Astrocyte of the hippocampus (primary cell): ENCODE measurements around the gene SP6.

ENCODE experiments used
- DNase-seq: peaks from one replicate; pipeline ENCODE4 v3.0.0; 2011; ENCODE audit warnings: low read depth, low spot score

Gene SP6

GRCh38 chr17:47836601-47837000, 14.4 kb downstream of the SP6 start:
- no peak for DNase-seq

GRCh38 chr17:47834756-47835155, 16.2 kb downstream of the SP6 start:
- DNase-seq: no peak

GRCh38 chr17:47831934-47832327, 19.0 kb downstream of the SP6 start:
- DNase-seq: no peak

- DNase-seq: peak; percentile 98
Observed at GRCh38 chr17:47831003-47831933, 19.7 kb downstream of the SP6 start, which contains the start of the genes LRRC46 and MRPL10. LRRC46 (plus strand) TSS chr17:47831670; CDS start chr17:47831990, 320 bp downstream. MRPL10 (minus strand) TSS chr17:47831541; CDS start chr17:47831511, 30 bp downstream.

- DNase-seq: no peak
Observed at GRCh38 chr17:47830396-47831002, 20.5 kb downstream of the SP6 start.

- DNase-seq: no peak
Observed at GRCh38 chr17:47829870-47830269, 21.1 kb downstream of the SP6 start.

GRCh38 chr17:47823519-47823918, 27.4 kb downstream of the SP6 start:
- no peak for DNase-seq

GRCh38 chr17:47822785-47823184, 28.2 kb downstream of the SP6 start:
- no peak for DNase-seq

GRCh38 chr17:47821424-47822391, 29.3 kb downstream of the SP6 start, which contains the start of gene OSBPL7:
OSBPL7 (minus strand) TSS chr17:47821794; CDS start chr17:47820278, 1,516 bp downstream.
- peak; percentile 93 for DNase-seq

- DNase-seq: no peak
Observed at GRCh38 chr17:47821031-47821423, 29.9 kb downstream of the SP6 start.

GRCh38 chr17:47820033-47820789, 30.8 kb downstream of the SP6 start:
- no peak for DNase-seq

GRCh38 chr17:47819475-47819874, 31.5 kb downstream of the SP6 start:
- DNase-seq: no peak

GRCh38 chr17:47818002-47818695, 32.8 kb downstream of the SP6 start:
- no peak for DNase-seq

- DNase-seq: no peak
Observed at GRCh38 chr17:47816947-47817346, 34.0 kb downstream of the SP6 start.

GRCh38 chr17:47816111-47816735, 34.7 kb downstream of the SP6 start:
- DNase-seq: no peak

- DNase-seq: no peak
Observed at GRCh38 chr17:47815106-47815918, 35.7 kb downstream of the SP6 start.

GRCh38 chr17:47813512-47814031, 37.4 kb downstream of the SP6 start:
- no peak for DNase-seq

GRCh38 chr17:47813077-47813476, 37.9 kb downstream of the SP6 start:
- no peak for DNase-seq
